Esophagus muscularis mucosa (tissue), 4 donors: ENCODE results near the gene MYCBP2. TPM values are rescaled to one million over a fixed set of nuclear protein-coding genes. Genes with fewer than 3 reads are reported as not detected.
"Not testable (repeated sequence)": the region's sequence is repeated elsewhere in the genome, so short reads cannot be mapped to it uniquely, and the experiment has no call there.

Experiments used
- DNase-seq: peaks from one replicate; pipeline ENCODE4 v3.0.0-alpha.2; 2017; ENCODE audit errors: extremely low spot score
- H3K27ac ChIP-seq, 4 donors: fragments of 200-600 bp; sonication (generic); replicated peaks in 1 of 4; 1 replicate in 3 of 4; 2 replicates in 1 of 4; pipeline ENCODE4 v1.5.1; 2016 to 2019; ENCODE audit warnings: mild to moderate bottlenecking in 1 of 4
- H3K27me3 ChIP-seq, 4 donors: fragments of 200-600 bp; sonication (generic); one replicate each; pipeline versions ENCODE4 v1.5.1 to v1.6.0; 2016 to 2019
- H3K36me3 ChIP-seq, 4 donors: fragments of 200-600 bp; sonication (generic); one replicate each; pipeline ENCODE4 v1.5.1; 2016 to 2019
- H3K4me1 ChIP-seq, 4 donors: fragments of 200-600 bp; sonication (generic); one replicate each; pipeline ENCODE4 v1.5.1; 2016 to 2019
- H3K4me3 ChIP-seq, 4 donors: fragments of 200-600 bp; sonication (generic); 1 replicate in 2 of 4; 2 replicates in 2 of 4; pipeline ENCODE4 v1.5.1; 2016 to 2019; ENCODE audit warnings: mild to moderate bottlenecking in 4 of 4, moderate library complexity in 1 of 4
- H3K9me3 ChIP-seq, 4 donors: fragments of 200-600 bp; sonication (generic); 1 replicate in 3 of 4; 2 replicates in 1 of 4; pipeline ENCODE4 v1.5.1; 2016 to 2019
- EP300 ChIP-seq: sonication (generic); formaldehyde crosslinking; IDR thresholded peaks from one replicate; pipeline ENCODE4 v1.6.1; 2017; ENCODE audit warnings: antibody characterized with exemption
- POLR2A ChIP-seq: fragments of 450-650 bp; IDR thresholded peaks from one replicate; pipeline ENCODE4 v1.6.1; 2017; ENCODE audit warnings: antibody characterized with exemption, moderate library complexity, mild to moderate bottlenecking, low read depth
- POLR2AphosphoS5 ChIP-seq, 2 donors: sonication (generic); formaldehyde crosslinking; IDR thresholded peaks; one replicate each; pipeline ENCODE4 v1.6.1; 2017; ENCODE audit warnings: antibody characterized with exemption in 2 of 2
- WGBS: methylation state at CpG from one replicate; pipeline ENCODE4 v1.1.5; 2018; 5-methylcytosine and 5-hydroxymethylcytosine counted together
- intact Hi-C: fragments of 100-400 bp; cut with DNase I; formaldehyde crosslinking; loops from one replicate; pipeline ENCODE4 v1.15.1; 2023
- total RNA-seq, 4 donors: library from RNA; depleted of rRNA; stranded (reverse); fragments of >200 nt; gene quantifications; one replicate each; pipeline versions ENCODE4 v1.1.0 to v1.2.1, GENCODE V29; 2016
- TF ChIP-seq, protein P1 (sequence below), 3 experiments: fragments of 200-600 bp in 2 of 3; fragments of 450-650 bp in 1 of 3; sonication (generic) in 2 of 3; IDR thresholded peaks; one replicate each; pipeline ENCODE4 v1.5.1; 2017 to 2019; ENCODE audit warnings: antibody characterized with exemption in 3 of 3, mild to moderate bottlenecking in 2 of 3, moderate library complexity in 1 of 3

Gene MYCBP2
- total RNA-seq, 4 donors from 2014 or later: 96.1 to 117 (median 108) TPM

GRCh38 chr13:77219401-77219800, 107.5 kb downstream of the MYCBP2 start:
- H3K36me3 ChIP-seq: peaks cover 12 to 75% (median 38%) of the 10 kb centered on the region in 4 donors
- H3K4me3 ChIP-seq: no peak overlapping the region
- H3K4me1 ChIP-seq: no peaks in the 10 kb centered on the region
- no peak for DNase-seq
- no peaks in the 10 kb centered on the region for H3K9me3 ChIP-seq
- no peaks in the 10 kb centered on the region for H3K27me3 ChIP-seq
- TF ChIP-seq EP300 (no peak), POLR2A (no peak), POLR2AphosphoS5 (IDR thresholded peaks at IDR 0.05) (no peak)
- TF ChIP-seq, protein P1, sequence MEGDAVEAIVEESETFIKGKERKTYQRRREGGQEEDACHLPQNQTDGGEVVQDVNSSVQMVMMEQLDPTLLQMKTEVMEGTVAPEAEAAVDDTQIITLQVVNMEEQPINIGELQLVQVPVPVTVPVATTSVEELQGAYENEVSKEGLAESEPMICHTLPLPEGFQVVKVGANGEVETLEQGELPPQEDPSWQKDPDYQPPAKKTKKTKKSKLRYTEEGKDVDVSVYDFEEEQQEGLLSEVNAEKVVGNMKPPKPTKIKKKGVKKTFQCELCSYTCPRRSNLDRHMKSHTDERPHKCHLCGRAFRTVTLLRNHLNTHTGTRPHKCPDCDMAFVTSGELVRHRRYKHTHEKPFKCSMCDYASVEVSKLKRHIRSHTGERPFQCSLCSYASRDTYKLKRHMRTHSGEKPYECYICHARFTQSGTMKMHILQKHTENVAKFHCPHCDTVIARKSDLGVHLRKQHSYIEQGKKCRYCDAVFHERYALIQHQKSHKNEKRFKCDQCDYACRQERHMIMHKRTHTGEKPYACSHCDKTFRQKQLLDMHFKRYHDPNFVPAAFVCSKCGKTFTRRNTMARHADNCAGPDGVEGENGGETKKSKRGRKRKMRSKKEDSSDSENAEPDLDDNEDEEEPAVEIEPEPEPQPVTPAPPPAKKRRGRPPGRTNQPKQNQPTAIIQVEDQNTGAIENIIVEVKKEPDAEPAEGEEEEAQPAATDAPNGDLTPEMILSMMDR (IDR thresholded peaks at IDR 0.05): no peak
- 81% methylated on average over 2 of the region's 2 CpGs for WGBS
- intact Hi-C loops: no loop called here
- no peak overlapping the region for H3K27ac ChIP-seq

DNA sequence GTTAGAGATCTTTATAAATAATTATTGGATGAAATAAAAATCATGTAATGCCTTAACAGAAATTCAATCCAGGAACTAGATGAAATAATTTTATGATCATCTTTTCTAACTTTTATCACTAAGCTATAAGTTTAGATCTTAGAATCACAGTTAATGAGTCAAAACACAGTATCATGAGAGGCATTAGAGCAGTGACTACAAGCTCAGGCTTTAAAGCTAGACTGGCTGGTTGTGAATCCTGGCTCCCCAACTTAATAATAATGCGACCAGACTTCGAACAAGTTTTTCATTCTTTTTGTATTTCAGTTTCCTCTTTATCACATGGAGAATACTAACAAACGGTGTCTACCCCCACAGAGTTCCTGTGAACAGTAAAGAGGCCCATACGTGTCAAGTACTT, 108.6 kb downstream of the MYCBP2 start:
- no peak overlapping the region for H3K4me3 ChIP-seq
- H3K9me3 ChIP-seq: no peaks in the 10 kb centered on the region
- intact Hi-C loops: no loop called here
- 48% methylated on average over 4 of the region's 4 CpGs for WGBS
- no peak overlapping the region for H3K27ac ChIP-seq
- H3K4me1 ChIP-seq: no peaks in the 10 kb centered on the region
- no peak for DNase-seq
- H3K27me3 ChIP-seq: no peaks in the 10 kb centered on the region
- TF ChIP-seq EP300 (no peak), POLR2A (no peak), POLR2AphosphoS5 (IDR thresholded peaks at IDR 0.05) (no peak)
- TF ChIP-seq, protein P1 (IDR thresholded peaks at IDR 0.05): no peak
- H3K36me3 ChIP-seq: peaks cover 10 to 75% (median 43%) of the 10 kb centered on the region in 4 donors

- TF ChIP-seq EP300: no peak
- no peak for TF ChIP-seq POLR2AphosphoS5 (IDR thresholded peaks at IDR 0.05)
- TF ChIP-seq POLR2A: no peak
- TF ChIP-seq, protein P1 (IDR thresholded peaks at IDR 0.05): no peak
- Histone ChIP-seq H3K36me3 (peaks cover 18 to 75% (median 54%) of the 10 kb centered on the region in 4 donors), H3K9me3 (no peaks in the 10 kb centered on the region), H3K27ac (no peak overlapping the region), H3K4me1 (no peaks in the 10 kb centered on the region), H3K4me3 (no peak overlapping the region), H3K27me3 (no peaks in the 10 kb centered on the region)
- WGBS: 86% methylated on average over 2 of the region's 2 CpGs
- no peak for DNase-seq
- intact Hi-C loops: no loop called here
These were observed 111.4 kb downstream of the MYCBP2 start for GRCh38 chr13:77215543-77215942.

DNA sequence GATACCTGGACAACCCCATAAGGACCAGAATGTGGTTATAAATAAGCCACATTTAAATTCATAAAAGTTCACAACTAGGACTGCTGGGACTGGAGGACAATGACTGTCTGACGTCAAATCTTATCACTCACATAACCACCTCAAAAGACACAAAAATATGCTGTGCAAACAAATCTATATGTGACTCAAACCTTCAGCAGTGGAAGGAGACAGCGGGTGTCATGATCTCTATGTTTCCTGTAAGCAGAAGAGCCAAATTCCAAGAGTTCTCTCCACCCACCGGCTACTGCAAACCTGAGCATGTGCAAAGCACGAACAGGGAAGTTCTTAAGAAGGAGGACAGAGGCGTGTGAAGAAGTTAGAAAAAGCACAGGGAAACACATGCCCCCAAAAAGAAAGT, 113.2 kb downstream of the MYCBP2 start:
- H3K4me3 ChIP-seq: no peak overlapping the region
- DNase-seq: no peak
- no peak overlapping the region for H3K27ac ChIP-seq
- H3K36me3 ChIP-seq: peaks cover 18 to 82% (median 57%) of the 10 kb centered on the region in 4 donors
- WGBS: 90% methylated on average over 5 of the region's 5 CpGs
- no peaks in the 10 kb centered on the region for H3K9me3 ChIP-seq
- TF ChIP-seq POLR2AphosphoS5 (IDR thresholded peaks at IDR 0.05) (no peak), EP300 (no peak), POLR2A (no peak)
- TF ChIP-seq, protein P1 (IDR thresholded peaks at IDR 0.05): no peak
- intact Hi-C loops: no loop called here
- no peaks in the 10 kb centered on the region for H3K4me1 ChIP-seq
- no peaks in the 10 kb centered on the region for H3K27me3 ChIP-seq

- TF ChIP-seq, protein P1 (IDR thresholded peaks at IDR 0.05): no peak
- TF ChIP-seq POLR2A: no peak
- TF ChIP-seq POLR2AphosphoS5 (IDR thresholded peaks at IDR 0.05): no peak
- TF ChIP-seq EP300: no peak
- Histone ChIP-seq H3K9me3 (no peaks in the 10 kb centered on the region), H3K27me3 (no peaks in the 10 kb centered on the region), H3K4me1 (no peaks in the 10 kb centered on the region), H3K36me3 (peaks cover 16 to 63% (median 41%) of the 10 kb centered on the region in 4 donors), H3K4me3 (no peak overlapping the region), H3K27ac (no peak overlapping the region)
- intact Hi-C loops: no loop called here
- no peak for DNase-seq
- WGBS: 86% methylated on average over 1 of the region's 1 CpG
These were observed 119.0 kb downstream of the MYCBP2 start for GRCh38 chr13:77207943-77208342.

GRCh38 chr13:77198995-77199394, 127.9 kb downstream of the MYCBP2 start:
- H3K4me3 ChIP-seq, H3K4me1 ChIP-seq, DNase-seq, H3K27me3 ChIP-seq, H3K27ac ChIP-seq, intact Hi-C loops, H3K9me3 ChIP-seq: not testable (repeated sequence)
- 91% methylated on average over 15 of the region's 16 CpGs for WGBS
- peaks cover 6 to 38% (median 19%) of the 10 kb centered on the region in 4 donors for H3K36me3 ChIP-seq
